Liver (tissue), 9 donors: ENCODE measurements around the gene MAGEA12. TPM values are rescaled to one million over a fixed set of nuclear protein-coding genes. Genes with fewer than 3 reads are reported as not detected.
"Not testable (repeated sequence)": the region's sequence is repeated elsewhere in the genome, so short reads cannot be mapped to it uniquely, and the experiment has no call there.

Experiments
- DNase-seq: peaks from one replicate; pipeline ENCODE4 v3.0.0-alpha.2; 2017; ENCODE audit warnings: low spot score
- H3K27ac ChIP-seq, 2 donors: one replicate each; pipeline ENCODE4 v1.7.0; 2013; ENCODE audit warnings: inconsistent platforms in 2 of 2, low read length in 2 of 2, control low read depth in 1 of 2, low read depth in 1 of 2, mild to moderate bottlenecking in 1 of 2
- H3K27me3 ChIP-seq, 4 donors: one replicate each; pipeline versions ENCODE4 v1.6.1 to v1.7.0; 2013; ENCODE audit warnings: low read length in 3 of 4, inconsistent platforms in 1 of 4, mild to moderate bottlenecking in 1 of 4, moderate library complexity in 1 of 4; ENCODE audit not compliant: control insufficient read depth in 4 of 4, insufficient read depth in 4 of 4
- H3K36me3 ChIP-seq, 4 donors: one replicate each; pipeline versions ENCODE4 v1.6.1 to v1.7.0; 2013; ENCODE audit warnings: low read length in 3 of 4, mild to moderate bottlenecking in 3 of 4, low read depth in 1 of 4, moderate library complexity in 1 of 4; ENCODE audit not compliant: control insufficient read depth in 4 of 4, insufficient read depth in 3 of 4
- H3K4me1 ChIP-seq, 4 donors: one replicate each; pipeline versions ENCODE4 v1.6.1 to v1.7.0; 2013; ENCODE audit warnings: low read length in 3 of 4, mild to moderate bottlenecking in 3 of 4, moderate library complexity in 1 of 4; ENCODE audit not compliant: control insufficient read depth in 4 of 4, insufficient read depth in 4 of 4
- H3K4me3 ChIP-seq, 3 donors: one replicate each; pipeline versions ENCODE4 v1.6.1 to v1.7.0; 2013; ENCODE audit warnings: low read length in 3 of 3, control low read depth in 1 of 3, low read depth in 1 of 3, mild to moderate bottlenecking in 1 of 3
- H3K9ac ChIP-seq, 2 donors: one replicate each; pipeline ENCODE4 v1.7.0; 2013; ENCODE audit warnings: low read length in 2 of 2, mild to moderate bottlenecking in 2 of 2, moderate library complexity in 2 of 2, control low read depth in 1 of 2, low read depth in 1 of 2
- H3K9me3 ChIP-seq, 4 donors: one replicate each; pipeline versions ENCODE4 v1.6.1 to v1.7.0; 2013; ENCODE audit warnings: low read length in 3 of 4; ENCODE audit not compliant: control insufficient read depth in 4 of 4
- CTCF ChIP-seq: fragments of 150-350 bp; IDR thresholded peaks from 2 replicates; pipeline ENCODE4 v1.5.1; 2017; ENCODE audit warnings: improper control_type of control experiment, low read depth, low read length; ENCODE audit not compliant: missing input control
- EGR1 ChIP-seq, 2 donors: IDR thresholded peaks; 2 replicates each; pipeline ENCODE4 v1.6.1; 2016 to 2018; ENCODE audit warnings: antibody characterized with exemption in 2 of 2, low read depth in 2 of 2
- FOXA1 ChIP-seq: IDR thresholded peaks from 2 replicates; pipeline ENCODE4 v1.6.1; 2016; ENCODE audit warnings: antibody characterized with exemption
- FOXA2 ChIP-seq: IDR thresholded peaks from 2 replicates; pipeline ENCODE4 v1.6.1; 2016; ENCODE audit warnings: antibody characterized with exemption
- GABPA ChIP-seq, 2 donors: IDR thresholded peaks in 1 of 2; conservative IDR thresholded peaks in 1 of 2; 2 replicates each; pipeline ENCODE4 v1.6.1; 2016; ENCODE audit warnings: antibody characterized with exemption in 2 of 2, mild to moderate bottlenecking in 1 of 2, moderate library complexity in 1 of 2
- HNF4G ChIP-seq: IDR thresholded peaks from 2 replicates; pipeline ENCODE4 v1.6.1; 2016; ENCODE audit warnings: antibody characterized with exemption
- JUND ChIP-seq, 2 donors: IDR thresholded peaks; 2 replicates each; pipeline ENCODE4 v1.6.1; 2016; ENCODE audit warnings: antibody characterized with exemption in 2 of 2
- NR2F2 ChIP-seq: IDR thresholded peaks from 2 replicates; pipeline ENCODE4 v1.6.1; 2016; ENCODE audit warnings: antibody characterized with exemption
- RAD21 ChIP-seq, 2 donors: IDR thresholded peaks; 2 replicates each; pipeline ENCODE4 v1.6.1; 2016; ENCODE audit warnings: antibody characterized with exemption in 2 of 2, mild to moderate bottlenecking in 2 of 2
- RXRA ChIP-seq, 2 donors: IDR thresholded peaks; 2 replicates each; pipeline ENCODE4 v1.6.1; 2017 to 2018; ENCODE audit warnings: antibody characterized with exemption in 2 of 2, mild to moderate bottlenecking in 1 of 2
- TAF1 ChIP-seq: conservative IDR thresholded peaks from 2 replicates; pipeline ENCODE4 v1.6.1; 2016; ENCODE audit warnings: antibody characterized with exemption, mild to moderate bottlenecking
- WGBS: extraction: QIAGEN DNeasy Blood & Tissue Kit; methylation state at CpG from one replicate; pipeline ENCODE4 v1.1.7; 2013; 5-methylcytosine and 5-hydroxymethylcytosine counted together
- polyA plus RNA-seq, 2 donors: library from polyadenylated mRNA; stranded (reverse) in 1 of 2; unstranded in 1 of 2; fragments of 200-250 nt in 1 of 2; fragments of >200 nt in 1 of 2; fragmentation: Nextera tagmentation in 1 of 2; extraction: Ambion mirVana in 1 of 2; gene quantifications; one replicate each; pipeline versions ENCODE4 v1.2.1 to v1.2.3, GENCODE V29; 2013 to 2015
- total RNA-seq, 2 donors: library from RNA; depleted of rRNA; stranded (reverse); fragments of >200 nt; gene quantifications; one replicate each; pipeline ENCODE4 v1.2.3, GENCODE V29; 2014
- TF ChIP-seq, protein P1 (sequence below): IDR thresholded peaks from 2 replicates; pipeline ENCODE4 v1.6.1; 2016; ENCODE audit warnings: antibody characterized with exemption
- TF ChIP-seq, protein P2 (sequence below): IDR thresholded peaks from 2 replicates; pipeline ENCODE4 v1.6.1; 2016; ENCODE audit warnings: antibody characterized with exemption
- donor health status: healthy.
- donor health status: healthy.
- donor health status: healthy.
- donor health status: healthy.
- donor health status: healthy.

Gene MAGEA12
- total and polyA plus RNA-seq, 4 donors, result not detected

DNA sequence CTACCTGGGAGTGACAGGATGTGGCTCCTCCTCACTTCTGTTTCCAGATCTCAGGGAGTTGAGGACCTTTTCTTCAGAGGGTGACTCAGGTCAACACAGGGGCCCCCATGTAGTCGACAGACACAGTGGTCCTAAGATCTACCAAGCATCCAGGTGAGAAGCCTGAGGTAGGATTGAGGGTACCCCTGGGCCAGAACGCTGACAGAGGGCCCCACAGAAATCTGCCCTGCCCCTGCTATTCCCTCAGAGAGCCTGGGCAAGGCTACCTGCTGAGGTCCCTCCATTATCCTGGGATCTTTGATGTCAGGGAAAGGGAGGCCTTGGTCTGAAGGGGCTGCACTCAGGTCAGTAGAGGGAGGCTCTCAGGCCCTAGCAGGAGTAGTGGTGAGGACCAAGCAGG is 1.5 kb downstream of the MAGEA12 start (continued):
- no peak for TF ChIP-seq RXRA (IDR thresholded peaks at IDR 0.05)
- TF ChIP-seq TAF1, result no peak
- no peak for TF ChIP-seq FOXA2
- no peak for TF ChIP-seq NR2F2
- TF ChIP-seq, protein P1, sequence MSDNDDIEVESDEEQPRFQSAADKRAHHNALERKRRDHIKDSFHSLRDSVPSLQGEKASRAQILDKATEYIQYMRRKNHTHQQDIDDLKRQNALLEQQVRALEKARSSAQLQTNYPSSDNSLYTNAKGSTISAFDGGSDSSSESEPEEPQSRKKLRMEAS, result no peak
- TF ChIP-seq FOXA1, result no peak
- TF ChIP-seq, protein P2, sequence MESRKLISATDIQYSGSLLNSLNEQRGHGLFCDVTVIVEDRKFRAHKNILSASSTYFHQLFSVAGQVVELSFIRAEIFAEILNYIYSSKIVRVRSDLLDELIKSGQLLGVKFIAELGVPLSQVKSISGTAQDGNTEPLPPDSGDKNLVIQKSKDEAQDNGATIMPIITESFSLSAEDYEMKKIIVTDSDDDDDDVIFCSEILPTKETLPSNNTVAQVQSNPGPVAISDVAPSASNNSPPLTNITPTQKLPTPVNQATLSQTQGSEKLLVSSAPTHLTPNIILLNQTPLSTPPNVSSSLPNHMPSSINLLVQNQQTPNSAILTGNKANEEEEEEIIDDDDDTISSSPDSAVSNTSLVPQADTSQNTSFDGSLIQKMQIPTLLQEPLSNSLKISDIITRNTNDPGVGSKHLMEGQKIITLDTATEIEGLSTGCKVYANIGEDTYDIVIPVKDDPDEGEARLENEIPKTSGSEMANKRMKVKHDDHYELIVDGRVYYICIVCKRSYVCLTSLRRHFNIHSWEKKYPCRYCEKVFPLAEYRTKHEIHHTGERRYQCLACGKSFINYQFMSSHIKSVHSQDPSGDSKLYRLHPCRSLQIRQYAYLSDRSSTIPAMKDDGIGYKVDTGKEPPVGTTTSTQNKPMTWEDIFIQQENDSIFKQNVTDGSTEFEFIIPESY, result no peak

- WGBS, result 96% methylated on average over 12 of the region's 12 CpGs
- no peaks in the 10 kb centered on the region for H3K4me1 ChIP-seq
- no peaks in the 10 kb centered on the region for H3K36me3 ChIP-seq
- DNase-seq, result no peak
- no peaks in the 10 kb centered on the region for H3K9me3 ChIP-seq
- no peak overlapping the region for H3K27ac ChIP-seq
- H3K9ac ChIP-seq, result no peak overlapping the region
- TF ChIP-seq CTCF (no peak), FOXA2 (no peak), GABPA (IDR thresholded peaks at IDR 0.05 in 1 of 2, conservative IDR thresholded peaks at IDR 0.05 in 1 of 2) (no peak), EGR1 (IDR thresholded peaks at IDR 0.05; ENCODE audit: low read depth in 2 of 2) (no peak), JUND (IDR thresholded peaks at IDR 0.05) (no peak), RAD21 (IDR thresholded peaks at IDR 0.05) (no peak), HNF4G (no peak)
- TF ChIP-seq, protein P1, result no peak
- no peak overlapping the region for H3K4me3 ChIP-seq
- no peaks in the 10 kb centered on the region for H3K27me3 ChIP-seq
These were observed 2.4 kb downstream of the MAGEA12 start for GRCh38 chrX:152735860-152736511.

- not testable (repeated sequence) for H3K9ac ChIP-seq, H3K27me3 ChIP-seq, H3K27ac ChIP-seq, H3K4me3 ChIP-seq, H3K9me3 ChIP-seq, H3K36me3 ChIP-seq, DNase-seq, H3K4me1 ChIP-seq
- 84% methylated on average over 12 of the region's 12 CpGs for WGBS
These were observed 3.0 kb downstream of the MAGEA12 start for GRCh38 chrX:152736528-152736927.
